ENCODE data around the gene FRMD5. TPM values are rescaled to one million over a fixed set of nuclear protein-coding genes. Genes with fewer than 3 reads are reported as not detected.

Gene FRMD5
- total RNA-seq, 1 experiment from 2014 or later: 3.9 TPM

- DNase-seq: no peak
- Histone ChIP-seq H4K5ac (ENCODE audit: insufficient read length, low read depth, low read length) (no peak overlapping the region), H3K18ac (ENCODE audit: insufficient read length, low read depth, low read length) (no peak overlapping the region), H3K27ac (ENCODE audit: insufficient read length, low read depth, low read length) (no peak overlapping the region), H3K9ac (ENCODE audit: extremely low read depth, insufficient read length, low read length) (no peak overlapping the region), H3K27me3 (ENCODE audit: insufficient read depth, low read length) (no peaks in the 10 kb centered on the region), H3K4me1 (ENCODE audit: insufficient read depth, low read length) (peaks cover 3% of the 10 kb centered on the region; the same call in 1 of the 2 replicates), H4K8ac (replicated peaks; ENCODE audit: insufficient read length, low read depth, low read length) (no peak overlapping the region), H3K56ac (ENCODE audit: insufficient read length, low read depth, low read length) (no peak overlapping the region), H2BK120ac (ENCODE audit: low read depth, low read length, poor library complexity, severe bottlenecking) (no peak overlapping the region), H2BK20ac (ENCODE audit: low read depth, low read length, poor library complexity, severe bottlenecking) (no peak overlapping the region), H2BK15ac (ENCODE audit: low read depth, low read length) (no peak overlapping the region), H3T11ph (ENCODE audit: low read length) (no peak overlapping the region), H3K9me3 (ENCODE audit: control insufficient read depth, low read depth, low read length) (no peaks in the 10 kb centered on the region), H3K4ac (ENCODE audit: low read depth, low read length) (no peak overlapping the region), H2AFZ (ENCODE audit: low read length) (no peak overlapping the region), H3K79me2 (ENCODE audit: insufficient read depth, low read length) (no peaks in the 10 kb centered on the region), H4K20me1 (ENCODE audit: control insufficient read depth, insufficient read depth, insufficient read length) (no peaks in the 10 kb centered on the region), H2AK5ac (ENCODE audit: insufficient read length, low read length) (no peak overlapping the region), H3K23ac (ENCODE audit: insufficient read length, low read depth, low read length) (no peak overlapping the region), H2BK12ac (ENCODE audit: insufficient read length, low read depth, low read length) (no peak overlapping the region), H3K23me2 (ENCODE audit: insufficient read length, low read depth, low read length, poor library complexity, severe bottlenecking) (no peaks in the 10 kb centered on the region), H3K14ac (ENCODE audit: insufficient read depth, low read length) (no peak overlapping the region), H4K91ac (ENCODE audit: insufficient read length, low read depth, low read length) (no peak overlapping the region), H2BK5ac (ENCODE audit: insufficient read length, low read length) (no peak overlapping the region), H3K4me2 (ENCODE audit: insufficient read depth, insufficient read length, low read length) (no peak overlapping the region), H3K79me1 (ENCODE audit: insufficient read depth, low read depth, low read length, poor library complexity, severe bottlenecking) (no peaks in the 10 kb centered on the region)
- H3K9me3 Mint-ChIP-seq: no peaks in the 10 kb centered on the region
- H3K4me1 Mint-ChIP-seq: peaks cover 19 to 22% of the 10 kb centered on the region in 2 experiments
- no peak overlapping the region for H3K4me3 Mint-ChIP-seq
- H3K27ac Mint-ChIP-seq: no peak overlapping the region; a peak in 1 of 7 replicates
- H3K27me3 Mint-ChIP-seq (ENCODE audit: low read depth): no peaks in the 10 kb centered on the region
- TF ChIP-seq CTCF (conservative IDR thresholded peaks at IDR 0.05): no peak
- no peaks in the 10 kb centered on the region for H3K36me3 Mint-ChIP-seq (ENCODE audit: insufficient read depth in 1 of 3, low read depth in 3 of 3)
Observed at GRCh38 chr15:44102675-44103254, 92.3 kb downstream of the FRMD5 start.
